GM19468 (cell line): Measurements from ENCODE around the gene AATK.
"Not testable (repeated sequence)": the region's sequence is repeated elsewhere in the genome, so short reads cannot be mapped to it uniquely, and the experiment has no call there.

Experiments used
- ATAC-seq: cut with Tn5 transposase; IDR thresholded peaks from one replicate; pipeline ENCODE4 v1.9.1; 2021; ENCODE audit warnings: mild to moderate bottlenecking, moderate library complexity, moderate number of reproducible peaks; ENCODE audit not compliant: unreplicated experiment; ENCODE audit errors: extremely low read depth

Gene AATK

DNA sequence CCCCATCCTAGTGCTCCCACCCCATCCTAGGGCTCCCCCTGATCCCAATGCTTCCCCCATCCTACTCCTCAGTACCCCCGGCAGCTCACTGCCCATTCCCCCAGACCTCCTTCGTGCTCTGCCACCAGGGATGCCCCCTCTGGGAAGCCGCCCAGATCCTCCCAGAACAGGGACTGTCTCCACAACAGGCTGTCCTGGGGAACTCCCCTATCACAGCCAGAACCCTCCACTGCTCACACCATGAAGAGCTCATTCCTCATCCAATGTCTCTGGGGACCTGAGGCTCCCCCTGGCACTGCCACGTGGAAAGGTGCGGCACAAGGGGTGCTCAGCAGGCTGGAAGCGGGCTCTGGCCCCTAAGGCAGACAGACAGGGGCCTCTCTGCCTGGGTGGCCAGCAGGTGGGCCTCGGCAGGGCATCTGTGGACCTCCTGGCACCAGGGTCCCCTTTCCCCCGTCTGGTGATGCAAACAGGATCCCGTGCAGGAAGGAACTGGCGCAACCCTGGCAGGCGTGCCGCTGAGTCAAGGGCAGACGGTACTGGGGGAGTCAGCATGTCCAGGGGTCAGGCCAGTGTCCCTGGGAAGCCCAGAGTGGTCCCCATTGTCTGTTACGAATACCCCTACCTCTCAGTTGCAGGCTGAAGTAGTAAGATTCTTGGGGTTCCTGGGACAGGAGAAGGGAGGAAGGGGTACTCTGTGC is 15.5 kb downstream of the AATK start:
- no peak for ATAC-seq

DNA sequence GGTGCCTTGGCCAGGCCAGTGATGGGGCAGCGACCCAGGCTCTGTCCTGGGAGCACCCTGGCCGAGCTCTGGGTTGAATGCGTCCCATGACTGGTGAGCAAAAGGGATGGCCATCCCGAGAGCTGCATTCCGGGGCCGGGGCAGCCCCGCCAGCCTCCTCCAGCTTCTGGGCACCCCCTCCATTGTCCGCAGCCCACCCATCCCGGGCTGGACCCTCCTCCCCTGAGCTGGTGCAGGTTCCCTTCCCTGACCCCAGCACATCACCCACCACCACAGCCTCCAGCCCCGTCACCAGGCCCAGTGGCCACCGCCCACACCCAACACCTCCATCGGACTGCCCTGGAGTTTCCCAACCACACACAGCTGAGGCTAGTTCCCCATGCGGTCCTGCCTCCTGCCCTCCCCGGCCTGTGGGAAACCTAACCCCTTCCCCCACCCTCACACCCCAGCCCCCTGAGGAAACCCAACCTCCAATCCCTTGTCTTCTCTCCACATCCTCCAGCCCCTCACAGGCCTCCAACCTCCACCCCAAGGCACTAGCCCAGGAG is 17.0 kb downstream of the AATK start:
- no peak for ATAC-seq

DNA sequence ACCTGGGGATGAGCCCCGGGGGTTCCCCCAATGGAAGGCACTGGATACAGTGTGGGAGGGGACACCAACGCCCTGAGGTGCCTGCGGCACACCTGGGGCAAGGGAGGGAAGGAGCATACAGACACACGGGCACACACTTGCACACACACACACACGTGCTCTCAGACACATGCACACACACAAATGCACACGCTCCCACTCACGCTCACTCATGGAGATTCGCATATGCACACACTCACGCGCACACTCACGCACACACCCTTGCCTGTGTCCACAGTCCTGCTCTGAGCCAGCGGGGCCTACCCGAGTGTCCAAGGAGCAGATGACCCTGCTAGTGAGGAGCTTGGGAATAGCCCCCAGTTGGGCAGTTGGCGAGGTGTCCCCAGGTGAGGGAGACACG is 17.4 kb downstream of the AATK start:
- ATAC-seq: no peak

- no peak for ATAC-seq
Observed at GRCh38 chr17:81147701-81148100, 18.3 kb downstream of the AATK start.

DNA sequence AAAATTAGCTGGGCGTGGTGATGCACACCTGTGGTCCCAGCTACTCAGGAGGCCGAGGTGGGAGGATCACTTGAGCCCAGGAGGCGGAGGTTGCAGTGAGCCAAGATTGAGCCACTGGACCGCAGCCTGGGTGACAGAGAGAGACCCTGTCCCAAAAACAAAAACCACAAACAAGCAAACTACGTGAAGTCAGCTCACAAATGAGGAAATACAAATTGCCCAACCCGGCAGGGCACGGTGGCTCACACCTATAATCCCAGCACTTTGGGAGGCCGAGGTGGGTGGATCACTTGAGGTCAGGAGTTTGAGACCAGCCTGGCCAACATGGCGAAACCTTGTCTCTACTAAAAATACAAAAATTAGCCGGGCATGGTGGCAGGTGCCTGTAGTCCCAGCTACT is 19.8 kb downstream of the AATK start:
- not testable (repeated sequence) for ATAC-seq

- no peak for ATAC-seq
Observed at GRCh38 chr17:81144423-81144781, 21.6 kb downstream of the AATK start.

- ATAC-seq: no peak
Observed at GRCh38 chr17:81143717-81144422, 22.2 kb downstream of the AATK start.

DNA sequence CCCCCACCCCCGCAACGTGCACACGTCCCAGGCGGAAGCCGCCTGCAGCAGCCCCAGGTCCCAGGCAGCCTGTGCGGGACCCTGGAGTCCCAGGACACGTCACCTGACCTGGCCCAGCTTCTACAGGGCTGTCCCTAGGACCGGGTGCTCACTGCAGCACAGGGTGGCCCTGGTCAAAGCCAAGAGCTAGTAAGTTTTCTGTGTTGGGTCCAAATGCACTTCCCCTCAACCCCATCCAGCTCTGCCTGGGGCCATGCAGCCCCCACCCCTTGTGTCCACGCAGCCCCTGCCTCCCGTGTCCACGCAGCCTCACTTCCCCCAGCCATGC is 22.9 kb downstream of the AATK start:
- ATAC-seq: no peak

DNA sequence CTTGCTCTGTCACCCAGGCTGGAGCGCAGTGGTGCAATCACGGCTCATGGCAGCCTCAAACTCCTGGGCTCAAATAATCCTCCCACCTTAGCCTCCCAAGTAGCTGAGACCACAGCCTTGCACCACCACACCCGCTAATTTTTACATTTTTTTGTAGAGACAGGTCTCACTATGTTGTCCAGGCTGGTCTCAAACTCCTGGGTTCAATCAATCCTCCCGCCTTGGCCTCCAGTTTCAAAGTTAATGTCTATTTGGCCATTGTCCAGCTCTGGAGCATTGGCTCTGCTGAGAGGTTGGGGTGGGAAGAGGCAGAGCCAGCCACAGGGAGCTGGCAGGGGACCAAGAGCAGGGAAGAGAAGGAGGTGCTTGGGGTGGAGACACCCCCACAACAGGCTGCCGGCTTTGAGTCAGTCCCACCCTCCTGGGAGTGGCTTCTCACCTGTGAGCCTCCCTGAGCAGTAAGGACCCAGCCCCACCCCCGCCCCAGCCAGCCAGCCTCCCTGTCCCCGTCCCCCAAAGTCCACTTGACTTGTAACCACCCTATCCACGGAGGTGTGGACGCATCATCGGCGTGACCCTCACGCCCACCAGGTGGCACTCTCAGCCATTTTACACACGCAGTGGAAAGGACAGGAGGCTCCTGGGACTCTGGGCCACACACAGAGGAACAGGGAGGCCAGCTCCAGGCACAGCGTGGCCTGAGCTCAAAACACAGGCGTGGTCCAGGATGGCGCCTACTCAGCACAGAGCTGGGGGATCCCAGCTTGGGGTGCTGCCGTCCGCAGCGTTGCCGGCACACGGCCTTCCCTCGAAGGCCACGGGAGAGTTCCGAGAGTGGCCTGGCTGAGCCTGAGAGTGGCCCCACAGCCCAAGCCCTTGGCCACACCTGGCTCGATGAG is 23.5 kb downstream of the AATK start:
- no peak for ATAC-seq

DNA sequence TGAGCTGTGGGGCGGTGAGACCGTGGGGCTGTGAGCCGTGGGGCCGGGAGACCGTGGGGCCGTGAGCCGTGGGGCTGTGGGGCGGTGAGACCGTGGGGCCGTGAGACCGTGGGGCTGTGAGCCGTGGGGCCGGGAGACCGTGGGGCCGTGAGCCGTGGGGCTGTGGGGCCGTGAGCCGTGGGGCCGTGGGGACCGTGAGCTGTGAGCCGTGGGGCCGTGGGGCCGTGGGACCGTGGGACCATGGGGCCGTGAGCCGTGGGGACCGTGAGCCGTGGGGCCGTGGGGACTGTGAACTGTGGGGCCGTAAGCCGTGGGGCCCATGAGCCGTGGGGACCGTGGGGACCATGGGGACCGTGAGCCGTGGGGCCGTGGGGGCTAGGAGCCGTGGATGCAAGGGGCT is 25.3 kb downstream of the AATK start:
- no peak for ATAC-seq

- no peak for ATAC-seq
Observed at GRCh38 chr17:81140018-81140417, 26.0 kb downstream of the AATK start.

DNA sequence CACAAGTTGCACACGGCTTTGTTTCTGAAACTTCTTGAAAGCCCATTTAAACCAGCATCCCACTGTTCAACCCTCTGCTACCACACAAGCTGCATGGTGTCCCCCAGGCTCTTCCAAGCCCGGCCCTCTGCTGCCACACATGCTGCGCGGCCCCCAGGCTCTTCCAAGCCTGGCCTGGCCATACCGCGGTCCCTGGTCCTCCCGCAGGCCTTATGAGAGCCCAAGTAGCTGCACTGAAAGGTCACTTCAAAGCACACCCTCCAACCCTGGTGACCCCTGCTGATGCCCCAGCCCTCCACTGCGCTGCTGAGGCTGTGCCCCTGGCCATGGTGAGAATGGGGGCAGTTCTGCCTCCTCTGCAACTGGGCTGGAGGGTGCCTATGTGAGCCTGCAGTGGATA is 26.6 kb downstream of the AATK start:
- ATAC-seq: no peak

DNA sequence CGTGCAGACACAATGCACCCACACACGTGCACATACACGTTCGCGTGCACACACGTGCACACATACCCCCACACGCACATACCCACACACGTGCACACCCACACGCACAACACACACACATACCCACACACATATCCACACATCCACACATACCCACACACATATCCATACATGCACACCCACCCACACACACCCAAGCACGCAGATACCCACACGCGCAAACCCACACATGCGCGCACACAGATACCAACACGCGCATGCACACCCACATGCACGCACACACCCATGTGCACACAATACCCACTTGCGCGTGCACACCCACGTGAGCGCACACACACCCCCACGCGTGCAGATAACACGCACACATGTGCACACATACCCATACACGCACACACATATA is 27.5 kb downstream of the AATK start:
- no peak for ATAC-seq

GRCh38 chr17:81138083-81138482 is 27.9 kb downstream of the AATK start:
- ATAC-seq: no peak

DNA sequence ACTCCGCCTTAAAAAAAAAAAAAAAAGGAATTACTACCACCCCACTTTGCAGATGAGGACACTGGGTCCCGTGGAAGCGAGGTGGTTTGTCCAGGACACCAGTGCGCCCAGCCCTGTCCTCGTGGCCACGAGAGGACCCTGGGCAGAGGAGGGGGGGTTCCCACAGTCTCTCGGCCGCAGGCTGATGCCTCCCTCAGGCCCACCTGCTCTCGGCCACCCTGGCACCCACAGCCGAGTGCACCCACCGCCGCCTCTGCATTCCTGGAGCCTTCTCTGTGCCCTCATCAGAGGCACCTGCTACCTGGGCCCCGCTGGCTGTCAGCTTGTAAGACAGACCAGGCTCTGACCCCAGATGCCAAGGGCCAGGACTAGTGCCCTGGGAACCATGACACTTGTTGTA is 28.8 kb downstream of the AATK start:
- ATAC-seq: no peak

GRCh38 chr17:81136366-81136765 is 29.7 kb downstream of the AATK start:
- no peak for ATAC-seq

DNA sequence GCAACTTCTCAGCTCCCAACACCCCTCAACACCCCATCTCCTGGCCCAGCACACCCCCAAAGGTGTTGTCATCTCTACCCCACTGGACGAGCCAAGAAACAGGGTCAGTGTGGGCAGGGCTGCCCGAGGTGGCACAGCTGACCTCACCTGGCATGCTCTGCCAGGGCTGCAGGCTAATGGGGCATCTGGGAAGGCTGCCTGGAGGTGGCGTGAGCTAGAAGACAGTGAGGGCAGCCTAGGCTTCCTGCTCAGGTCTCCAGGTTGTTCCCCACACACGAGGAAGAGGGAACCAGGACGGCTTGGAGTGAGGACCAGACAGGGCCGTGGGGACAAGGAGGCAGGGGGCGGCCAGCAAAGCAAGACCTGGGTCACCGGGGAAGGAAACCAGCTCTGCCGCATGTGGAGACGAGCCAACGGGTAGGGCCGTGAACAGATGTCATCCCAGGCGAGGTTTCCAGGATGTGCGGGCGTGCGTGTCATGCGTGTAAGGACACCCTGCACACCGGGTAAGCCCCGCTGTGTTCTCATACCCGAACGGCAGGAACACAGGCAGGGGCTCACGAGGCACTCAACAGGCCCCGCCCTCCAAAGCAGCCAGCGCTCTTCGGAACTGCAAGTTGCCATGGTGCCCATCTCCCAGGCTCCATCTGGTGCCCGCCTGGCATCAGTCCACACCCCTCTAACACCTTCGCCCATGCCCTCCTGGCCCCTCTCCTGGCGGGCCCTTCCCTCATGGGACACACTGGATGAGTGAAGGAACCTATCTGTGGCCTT is 30.3 kb downstream of the AATK start:
- no peak for ATAC-seq

- ATAC-seq: no peak
Observed at GRCh38 chr17:81134064-81134781, 31.8 kb downstream of the AATK start.
